ENCODE data around the gene PHACTR3. TPM values are rescaled to one million over a fixed set of nuclear protein-coding genes. Genes with fewer than 3 reads are reported as not detected.
"Not testable (repeated sequence)": the region's sequence is repeated elsewhere in the genome, so short reads cannot be mapped to it uniquely, and the experiment has no call there.

The PHACTR3 gene
- total RNA-seq, 1 experiment from 2014 or later, result not detected

DNA sequence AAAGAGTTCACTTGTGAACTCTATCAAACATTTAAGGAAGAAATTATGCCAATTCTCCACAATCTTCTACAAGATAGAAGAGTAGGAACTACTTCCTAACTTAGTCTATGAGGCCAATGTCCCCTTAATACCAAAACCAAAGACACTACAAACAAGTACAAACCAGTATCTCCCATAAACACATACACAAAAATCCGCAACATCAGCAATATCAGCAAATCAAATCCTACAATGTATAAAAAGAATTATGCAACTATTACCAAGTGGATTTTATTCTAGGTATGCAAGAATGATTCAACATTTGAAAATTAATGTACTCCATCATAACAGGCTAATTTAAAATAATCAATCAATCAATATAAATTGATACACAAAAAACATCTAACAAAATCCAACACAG is 283.7 kb downstream of the PHACTR3 start:
- ChIA-PET CTCF (no interaction called here), POLR2A (no interaction called here), RAD21 (ENCODE audit: low non-redundant PET in 1 of 2, low total read pairs in 2 of 2, uncharacterized antibody in 2 of 2, unreplicated experiment in 2 of 2) (no interaction called here)
- Histone ChIP-seq H3K27ac (ENCODE audit: low read depth, low read length) (no peak overlapping the region), H3K36me3 (ENCODE audit: control insufficient read depth in 1 of 2, insufficient read depth in 2 of 2, low read length in 2 of 2) (no peaks in the 10 kb centered on the region), H3K9me2 (ENCODE audit: insufficient read depth) (no peaks in the 10 kb centered on the region), H3K9me3 (ENCODE audit: control insufficient read depth in 1 of 2, insufficient read depth in 1 of 2, low read depth in 1 of 2, low read length in 2 of 2) (no peaks in the 10 kb centered on the region), H2AFZ (ENCODE audit: low read depth, low read length, poor library complexity, severe bottlenecking) (no peak overlapping the region), H3K27me3 (ENCODE audit: insufficient read depth, low read length) (peaks cover 18% of the 10 kb centered on the region; the same call in 1 of the 2 replicates), H4K20me1 (ENCODE audit: insufficient read depth) (no peaks in the 10 kb centered on the region), H3K9ac (ENCODE audit: low read length) (no peak overlapping the region), H3K4me3 (replicated peaks in 1 of 2; ENCODE audit: low read depth in 1 of 2, low read length in 2 of 2) (no peak overlapping the region), H3K79me2 (ENCODE audit: insufficient read depth, low read length) (no peaks in the 10 kb centered on the region), H3K4me2 (ENCODE audit: low read length) (no peak overlapping the region), H3K4me1 (ENCODE audit: control insufficient read depth in 1 of 2, insufficient read depth in 2 of 2, low read length in 2 of 2) (no peaks in the 10 kb centered on the region)
- intact Hi-C loops (cut with micrococcal nuclease), result no loop called here
- ATAC-seq (no peak), DNase-seq (ENCODE audit: low read depth, low spot score) (no peak)
- TF ChIP-seq CBX3 (IDR thresholded peaks at IDR 0.05; ENCODE audit: low read depth), result no peak
- TF ChIP-seq JUND (IDR thresholded peaks at IDR 0.05), result no peak
- no TSS peak for BruUV-seq (replicated peaks)

GRCh38 chr20:59890035-59890434 is 285.7 kb downstream of the PHACTR3 start:
- H3K27me3 ChIP-seq (ENCODE audit: insufficient read depth, low read length), result peaks cover 38% of the 10 kb centered on the region
- H3K79me2 ChIP-seq (ENCODE audit: insufficient read depth, low read length); H2AFZ ChIP-seq (ENCODE audit: low read depth, low read length, poor library complexity, severe bottlenecking); POLR2A ChIA-PET; H3K9ac ChIP-seq (ENCODE audit: low read length); CTCF ChIA-PET; H4K20me1 ChIP-seq (ENCODE audit: insufficient read depth); RAD21 ChIA-PET (ENCODE audit: low non-redundant PET in 1 of 2, low total read pairs in 2 of 2, uncharacterized antibody in 2 of 2, unreplicated experiment in 2 of 2); BruUV-seq (replicated peaks); H3K4me2 ChIP-seq (ENCODE audit: low read length); ATAC-seq; H3K9me3 ChIP-seq (ENCODE audit: control insufficient read depth in 1 of 2, insufficient read depth in 1 of 2, low read depth in 1 of 2, low read length in 2 of 2); H3K4me1 ChIP-seq (ENCODE audit: control insufficient read depth in 1 of 2, insufficient read depth in 2 of 2, low read length in 2 of 2); intact Hi-C loops (cut with micrococcal nuclease); H3K27ac ChIP-seq (ENCODE audit: low read depth, low read length); DNase-seq (ENCODE audit: low read depth, low spot score); H3K9me2 ChIP-seq (ENCODE audit: insufficient read depth); H3K4me3 ChIP-seq (replicated peaks in 1 of 2; ENCODE audit: low read depth in 1 of 2, low read length in 2 of 2); H3K36me3 ChIP-seq (ENCODE audit: control insufficient read depth in 1 of 2, insufficient read depth in 2 of 2, low read length in 2 of 2): not testable (repeated sequence)

GRCh38 chr20:59891581-59891980 is 287.2 kb downstream of the PHACTR3 start:
- Histone ChIP-seq H3K9me3 (ENCODE audit: control insufficient read depth in 1 of 2, insufficient read depth in 1 of 2, low read depth in 1 of 2, low read length in 2 of 2) (no peaks in the 10 kb centered on the region), H3K4me3 (replicated peaks in 1 of 2; ENCODE audit: low read depth in 1 of 2, low read length in 2 of 2) (no peak overlapping the region), H3K36me3 (ENCODE audit: control insufficient read depth in 1 of 2, insufficient read depth in 2 of 2, low read length in 2 of 2) (no peaks in the 10 kb centered on the region), H3K27ac (ENCODE audit: low read depth, low read length) (no peak overlapping the region), H4K20me1 (ENCODE audit: insufficient read depth) (no peaks in the 10 kb centered on the region), H3K4me2 (ENCODE audit: low read length) (no peak overlapping the region), H2AFZ (ENCODE audit: low read depth, low read length, poor library complexity, severe bottlenecking) (no peak overlapping the region), H3K9ac (ENCODE audit: low read length) (no peak overlapping the region), H3K9me2 (ENCODE audit: insufficient read depth) (no peaks in the 10 kb centered on the region), H3K4me1 (ENCODE audit: control insufficient read depth in 1 of 2, insufficient read depth in 2 of 2, low read length in 2 of 2) (no peaks in the 10 kb centered on the region), H3K27me3 (ENCODE audit: insufficient read depth, low read length) (peaks cover 46% of the 10 kb centered on the region), H3K79me2 (ENCODE audit: insufficient read depth, low read length) (no peaks in the 10 kb centered on the region)
- ChIA-PET POLR2A (no interaction called here), CTCF (no interaction called here), RAD21 (ENCODE audit: low non-redundant PET in 1 of 2, low total read pairs in 2 of 2, uncharacterized antibody in 2 of 2, unreplicated experiment in 2 of 2) (no interaction called here)
- TF ChIP-seq ZFX (IDR thresholded peaks at IDR 0.05) (no peak), POLR2A (IDR thresholded peaks at IDR 0.05; ENCODE audit: borderline replicate concordance, extremely low read depth, insufficient read depth, insufficient read length) (no peak), SP1 (IDR thresholded peaks at IDR 0.05; ENCODE audit: low read depth) (no peak), RAD21 (IDR thresholded peaks at IDR 0.05; ENCODE audit: low read depth) (no peak), CBX3 (IDR thresholded peaks at IDR 0.05; ENCODE audit: low read depth) (no peak), POLR2AphosphoS5 (IDR thresholded peaks at IDR 0.05; ENCODE audit: low read depth, low read length) (no peak)
- TF ChIP-seq, protein P1, sequence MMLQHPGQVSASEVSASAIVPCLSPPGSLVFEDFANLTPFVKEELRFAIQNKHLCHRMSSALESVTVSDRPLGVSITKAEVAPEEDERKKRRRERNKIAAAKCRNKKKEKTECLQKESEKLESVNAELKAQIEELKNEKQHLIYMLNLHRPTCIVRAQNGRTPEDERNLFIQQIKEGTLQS (IDR thresholded peaks at IDR 0.05), result no peak
- TF ChIP-seq, protein P2, sequence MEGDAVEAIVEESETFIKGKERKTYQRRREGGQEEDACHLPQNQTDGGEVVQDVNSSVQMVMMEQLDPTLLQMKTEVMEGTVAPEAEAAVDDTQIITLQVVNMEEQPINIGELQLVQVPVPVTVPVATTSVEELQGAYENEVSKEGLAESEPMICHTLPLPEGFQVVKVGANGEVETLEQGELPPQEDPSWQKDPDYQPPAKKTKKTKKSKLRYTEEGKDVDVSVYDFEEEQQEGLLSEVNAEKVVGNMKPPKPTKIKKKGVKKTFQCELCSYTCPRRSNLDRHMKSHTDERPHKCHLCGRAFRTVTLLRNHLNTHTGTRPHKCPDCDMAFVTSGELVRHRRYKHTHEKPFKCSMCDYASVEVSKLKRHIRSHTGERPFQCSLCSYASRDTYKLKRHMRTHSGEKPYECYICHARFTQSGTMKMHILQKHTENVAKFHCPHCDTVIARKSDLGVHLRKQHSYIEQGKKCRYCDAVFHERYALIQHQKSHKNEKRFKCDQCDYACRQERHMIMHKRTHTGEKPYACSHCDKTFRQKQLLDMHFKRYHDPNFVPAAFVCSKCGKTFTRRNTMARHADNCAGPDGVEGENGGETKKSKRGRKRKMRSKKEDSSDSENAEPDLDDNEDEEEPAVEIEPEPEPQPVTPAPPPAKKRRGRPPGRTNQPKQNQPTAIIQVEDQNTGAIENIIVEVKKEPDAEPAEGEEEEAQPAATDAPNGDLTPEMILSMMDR (IDR thresholded peaks at IDR 0.05 in 2 of 3, conservative IDR thresholded peaks at IDR 0.05 in 1 of 3; ENCODE audit: borderline replicate concordance in 1 of 3, insufficient read depth in 1 of 3, low read depth in 2 of 3, low read length in 2 of 3), result no peak
- no peak for ATAC-seq
- no TSS peak for BruUV-seq (replicated peaks)
- intact Hi-C loops (cut with micrococcal nuclease), result no loop called here
- DNase-seq (ENCODE audit: low read depth, low spot score), result no peak

Measured in HCT116 (cell line).